ENCODE results near the gene PRODH.
A peak's percentile ranks its signal among the peaks of the same experiment; 100 is the strongest.
"Not testable (repeated sequence)": the region's sequence is repeated elsewhere in the genome, so short reads cannot be mapped to it uniquely, and the experiment has no call there.

Gene PRODH

DNA sequence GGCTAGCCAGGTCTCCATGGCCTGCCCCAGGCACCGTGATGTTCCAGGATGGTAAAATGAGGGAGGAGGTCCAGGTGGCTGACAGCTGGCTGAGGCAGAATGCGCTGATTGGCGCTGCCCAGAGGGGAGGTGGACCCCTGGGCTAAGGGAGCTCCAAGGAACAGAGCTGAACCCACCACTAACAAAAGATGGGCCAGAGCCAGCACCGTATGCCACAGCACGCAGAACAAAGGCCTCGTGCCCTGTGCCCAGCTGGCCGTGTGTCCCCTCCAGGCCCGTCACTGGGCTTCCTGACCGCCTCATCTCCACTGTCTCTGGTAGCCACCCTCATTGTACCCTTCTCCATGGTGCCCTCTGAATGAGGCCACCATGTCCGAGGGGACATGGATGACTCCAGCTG, 19.6 kb upstream of the PRODH start:
- Histone ChIP-seq H3K23ac (ENCODE audit: low read length in 2 of 2) (no peak overlapping the region), H3K27me3 (ENCODE audit: control insufficient read depth in 1 of 2, insufficient read depth in 1 of 2, low read length in 2 of 2) (peaks cover 0 to 12% of the 10 kb centered on the region in 2 experiments), H2AK5ac (ENCODE audit: low read length, severe bottlenecking) (no peak overlapping the region), H3K9ac (ENCODE audit: low read length) (no peak overlapping the region), H2AFZ (ENCODE audit: low read depth, low read length) (no peak overlapping the region), H3K27ac (ENCODE audit: low read length, poor library complexity, severe bottlenecking) (no peak overlapping the region), H3K9me3 (ENCODE audit: control insufficient read depth, low read length) (no peaks in the 10 kb centered on the region), H2BK5ac (ENCODE audit: low read depth, low read length, poor library complexity, severe bottlenecking) (no peak overlapping the region), H3K4ac (ENCODE audit: low read depth in 1 of 2, low read length in 2 of 2) (no peak overlapping the region), H2BK12ac (ENCODE audit: low read length in 2 of 2) (no peak overlapping the region), H2BK120ac (ENCODE audit: low read depth, low read length) (no peak overlapping the region), H3K18ac (ENCODE audit: low read depth in 1 of 2, low read length in 2 of 2) (no peak overlapping the region), H4K8ac (ENCODE audit: low read length) (no peak overlapping the region), H3K36me3 (ENCODE audit: control insufficient read depth in 1 of 2, insufficient read depth in 2 of 2, low read depth in 1 of 2, low read length in 2 of 2) (no peaks in the 10 kb centered on the region), H3K4me1 (ENCODE audit: control insufficient read depth, insufficient read depth, low read depth, low read length) (no peaks in the 10 kb centered on the region), H4K91ac (ENCODE audit: low read length) (peak overlapping the region; percentile 48), H3K4me3 (ENCODE audit: insufficient read depth in 1 of 2, low read depth in 1 of 2, low read length in 2 of 2) (no peak overlapping the region), H3K4me2 (ENCODE audit: low read length, poor library complexity, severe bottlenecking) (no peak overlapping the region), H3K79me1 (replicated peaks; ENCODE audit: low read length, poor library complexity, severe bottlenecking) (no peaks in the 10 kb centered on the region), H2BK15ac (ENCODE audit: low read depth, poor library complexity, severe bottlenecking) (no peak overlapping the region), H3K14ac (ENCODE audit: low read length in 2 of 2) (no peak overlapping the region)
- DNase-seq: no peak
- WGBS: 91% methylated on average over 10 of the region's 10 CpGs

DNA sequence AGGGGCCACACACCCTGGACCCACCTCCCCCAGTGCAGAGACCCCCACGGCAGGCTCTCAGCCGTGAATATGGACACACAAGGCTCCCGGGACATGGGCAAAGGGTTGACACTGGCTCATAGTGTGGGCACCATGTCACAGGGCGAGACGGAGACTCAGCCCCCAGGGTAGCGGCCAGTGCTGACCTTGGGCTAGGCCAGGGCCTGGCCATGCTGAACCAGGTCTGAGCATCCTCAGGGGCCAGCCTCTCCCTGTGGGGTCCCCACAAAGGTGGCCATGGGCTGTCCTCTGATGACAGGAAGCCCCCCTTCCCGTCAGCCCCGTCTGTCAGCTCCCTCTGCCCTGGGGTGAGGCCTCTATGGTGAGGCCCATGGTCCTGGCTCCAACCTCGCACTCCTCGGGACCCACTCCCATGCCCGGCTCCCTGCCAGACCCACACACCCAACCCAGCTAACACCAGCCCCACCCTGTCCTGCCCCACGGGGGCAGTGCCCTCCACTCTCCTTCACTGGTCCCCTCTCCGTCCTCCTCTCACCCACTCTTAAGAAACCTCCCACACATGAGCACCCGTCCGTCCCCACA, 19.0 kb upstream of the PRODH start:
- H2BK5ac ChIP-seq (ENCODE audit: low read depth, low read length, poor library complexity, severe bottlenecking): no peak overlapping the region

DNA sequence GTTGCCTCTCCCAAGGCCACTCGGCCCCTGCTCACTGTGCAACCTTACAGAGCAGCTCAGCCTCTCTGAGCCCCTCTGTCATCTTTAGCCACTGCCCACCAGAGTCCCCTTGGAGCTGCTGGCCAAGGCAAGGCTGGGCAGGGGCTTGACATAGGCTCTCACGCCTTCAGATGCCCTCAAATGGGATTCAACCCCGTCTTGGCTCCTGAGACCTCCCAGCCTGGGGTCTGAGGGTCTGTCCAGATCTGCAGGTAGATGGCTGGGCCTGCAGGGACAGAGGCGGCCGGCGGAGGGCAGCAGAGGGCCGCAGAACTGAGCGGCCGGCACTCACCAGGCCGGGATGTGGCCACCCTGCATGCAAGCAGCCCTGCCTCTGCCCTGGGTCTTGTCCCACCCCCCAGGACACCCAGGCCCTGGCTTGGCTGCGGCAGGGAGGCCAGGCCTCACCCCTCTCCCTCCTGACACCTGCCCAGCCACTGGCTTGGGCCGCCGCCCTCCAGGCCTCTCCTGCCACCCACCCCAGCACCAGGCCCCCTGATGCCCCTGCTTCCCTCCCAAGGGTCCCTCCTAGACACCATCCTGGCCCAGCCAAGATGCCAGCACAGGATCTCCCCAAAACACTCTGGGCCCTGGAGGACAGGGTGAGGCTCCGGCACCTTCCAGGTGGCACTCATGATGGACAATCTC, 18.4 kb upstream of the PRODH start:
- not testable (repeated sequence) for H3K18ac ChIP-seq (ENCODE audit: low read depth in 1 of 2, low read length in 2 of 2); H2AFZ ChIP-seq (ENCODE audit: low read depth, low read length); H3K36me3 ChIP-seq (ENCODE audit: control insufficient read depth in 1 of 2, insufficient read depth in 2 of 2, low read depth in 1 of 2, low read length in 2 of 2); H3K79me1 ChIP-seq (replicated peaks; ENCODE audit: low read length, poor library complexity, severe bottlenecking); H2BK15ac ChIP-seq (ENCODE audit: low read depth, poor library complexity, severe bottlenecking); H3K14ac ChIP-seq (ENCODE audit: low read length in 2 of 2); H3K4me1 ChIP-seq (ENCODE audit: control insufficient read depth, insufficient read depth, low read depth, low read length); H3K27ac ChIP-seq (ENCODE audit: low read length, poor library complexity, severe bottlenecking); H2BK5ac ChIP-seq (ENCODE audit: low read depth, low read length, poor library complexity, severe bottlenecking); H3K9me3 ChIP-seq (ENCODE audit: control insufficient read depth, low read length); H4K91ac ChIP-seq (ENCODE audit: low read length); H4K8ac ChIP-seq (ENCODE audit: low read length); H2AK5ac ChIP-seq (ENCODE audit: low read length, severe bottlenecking); H2BK12ac ChIP-seq (ENCODE audit: low read length in 2 of 2); H3K4me2 ChIP-seq (ENCODE audit: low read length, poor library complexity, severe bottlenecking); H2BK120ac ChIP-seq (ENCODE audit: low read depth, low read length); H3K9ac ChIP-seq (ENCODE audit: low read length); H3K23ac ChIP-seq (ENCODE audit: low read length in 2 of 2); H3K4ac ChIP-seq (ENCODE audit: low read depth in 1 of 2, low read length in 2 of 2); H3K4me3 ChIP-seq (ENCODE audit: insufficient read depth in 1 of 2, low read depth in 1 of 2, low read length in 2 of 2)
- H3K27me3 ChIP-seq (ENCODE audit: control insufficient read depth in 1 of 2, insufficient read depth in 1 of 2, low read length in 2 of 2): peaks cover 0 to 24% of the 10 kb centered on the region in 2 experiments
- 10% methylated on average over 13 of the region's 14 CpGs for whole genome bisulfite sequencing
- peak; percentile 46 for DNase-seq

More for the DNA sequence above, 19.0 kb upstream of the PRODH start:
- no peak overlapping the region for H4K8ac ChIP-seq (ENCODE audit: low read length)
- H3K27ac ChIP-seq (ENCODE audit: low read length, poor library complexity, severe bottlenecking): no peak overlapping the region
- H3K23ac ChIP-seq (ENCODE audit: low read length in 2 of 2): no peak overlapping the region
- H3K14ac ChIP-seq (ENCODE audit: low read length in 2 of 2): no peak overlapping the region
- H3K79me1 ChIP-seq (replicated peaks; ENCODE audit: low read length, poor library complexity, severe bottlenecking): no peaks in the 10 kb centered on the region
- no peak overlapping the region for H2BK12ac ChIP-seq (ENCODE audit: low read length in 2 of 2)
- no peak overlapping the region for H3K4ac ChIP-seq (ENCODE audit: low read depth in 1 of 2, low read length in 2 of 2)
- H3K4me2 ChIP-seq (ENCODE audit: low read length, poor library complexity, severe bottlenecking): no peak overlapping the region
- no peak for DNase-seq
- 78% methylated on average over 15 of the region's 15 CpGs for WGBS
- H2BK15ac ChIP-seq (ENCODE audit: low read depth, poor library complexity, severe bottlenecking): no peak overlapping the region
- H2BK120ac ChIP-seq (ENCODE audit: low read depth, low read length): no peak overlapping the region
- H4K91ac ChIP-seq (ENCODE audit: low read length): no peak overlapping the region
- H2AK5ac ChIP-seq (ENCODE audit: low read length, severe bottlenecking): no peak overlapping the region
- no peak overlapping the region for H2AFZ ChIP-seq (ENCODE audit: low read depth, low read length)
- no peak overlapping the region for H3K18ac ChIP-seq (ENCODE audit: low read depth in 1 of 2, low read length in 2 of 2)
- no peak overlapping the region for H3K4me3 ChIP-seq (ENCODE audit: insufficient read depth in 1 of 2, low read depth in 1 of 2, low read length in 2 of 2)
- H3K9ac ChIP-seq (ENCODE audit: low read length): no peak overlapping the region
- H3K36me3 ChIP-seq (ENCODE audit: control insufficient read depth in 1 of 2, insufficient read depth in 2 of 2, low read depth in 1 of 2, low read length in 2 of 2): no peaks in the 10 kb centered on the region
- H3K9me3 ChIP-seq (ENCODE audit: control insufficient read depth, low read length): no peaks in the 10 kb centered on the region
- H3K27me3 ChIP-seq (ENCODE audit: control insufficient read depth in 1 of 2, insufficient read depth in 1 of 2, low read length in 2 of 2): peaks cover 0 to 18% of the 10 kb centered on the region in 2 experiments
- no peaks in the 10 kb centered on the region for H3K4me1 ChIP-seq (ENCODE audit: control insufficient read depth, insufficient read depth, low read depth, low read length)

DNA sequence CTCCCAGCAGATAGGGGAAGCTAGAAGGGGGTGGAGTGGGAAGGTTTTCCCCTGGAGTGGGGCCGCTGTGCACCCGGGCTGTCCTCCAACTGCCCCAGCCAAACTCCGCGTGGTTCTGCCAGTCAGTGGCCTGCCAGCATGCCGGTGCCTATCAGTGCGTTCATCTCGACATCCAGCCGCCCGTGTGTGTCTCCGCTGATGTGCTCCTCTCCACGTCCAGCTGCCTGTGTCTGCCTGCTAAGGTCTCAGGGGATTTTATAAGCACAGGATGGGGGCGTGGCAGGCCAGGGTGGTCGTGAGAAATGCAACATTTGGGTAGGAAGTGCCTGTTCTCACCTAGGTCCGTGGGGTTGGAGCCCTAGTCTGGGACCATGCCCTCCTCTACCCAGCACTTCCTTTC, 17.0 kb upstream of the PRODH start:
- H2AK5ac ChIP-seq (ENCODE audit: low read length, severe bottlenecking); H3K14ac ChIP-seq (ENCODE audit: low read length in 2 of 2); H3K27ac ChIP-seq (ENCODE audit: low read length, poor library complexity, severe bottlenecking); H2BK12ac ChIP-seq (ENCODE audit: low read length in 2 of 2); H3K18ac ChIP-seq (ENCODE audit: low read depth in 1 of 2, low read length in 2 of 2); H3K4ac ChIP-seq (ENCODE audit: low read depth in 1 of 2, low read length in 2 of 2); H3K36me3 ChIP-seq (ENCODE audit: control insufficient read depth in 1 of 2, insufficient read depth in 2 of 2, low read depth in 1 of 2, low read length in 2 of 2); H2BK15ac ChIP-seq (ENCODE audit: low read depth, poor library complexity, severe bottlenecking); H3K9ac ChIP-seq (ENCODE audit: low read length); H3K4me2 ChIP-seq (ENCODE audit: low read length, poor library complexity, severe bottlenecking); H3K4me1 ChIP-seq (ENCODE audit: control insufficient read depth, insufficient read depth, low read depth, low read length); H2AFZ ChIP-seq (ENCODE audit: low read depth, low read length); H3K79me1 ChIP-seq (replicated peaks; ENCODE audit: low read length, poor library complexity, severe bottlenecking); DNase-seq; H2BK120ac ChIP-seq (ENCODE audit: low read depth, low read length); H3K4me3 ChIP-seq (ENCODE audit: insufficient read depth in 1 of 2, low read depth in 1 of 2, low read length in 2 of 2); H2BK5ac ChIP-seq (ENCODE audit: low read depth, low read length, poor library complexity, severe bottlenecking); H3K23ac ChIP-seq (ENCODE audit: low read length in 2 of 2); H4K8ac ChIP-seq (ENCODE audit: low read length); H3K9me3 ChIP-seq (ENCODE audit: control insufficient read depth, low read length); H4K91ac ChIP-seq (ENCODE audit: low read length): not testable (repeated sequence)
- H3K27me3 ChIP-seq (ENCODE audit: control insufficient read depth in 1 of 2, insufficient read depth in 1 of 2, low read length in 2 of 2): peaks cover 0 to 34% of the 10 kb centered on the region in 2 experiments
- 74% methylated on average over 8 of the region's 14 CpGs for WGBS

All from mesenchymal stem cell (in vitro differentiated cells and primary cell).